Gastrocnemius medialis (tissue), 4 donors: Measurements from ENCODE around the gene RBM33. TPM values are rescaled to one million over a fixed set of nuclear protein-coding genes. Genes with fewer than 3 reads are reported as not detected.

ENCODE experiments used
- ATAC-seq, 2 donors: fragments of 150-250 bp; one replicate each; pipeline ENCODE4 v1.9.1; 2016
- DNase-seq, 2 donors: peaks; one replicate each; pipeline ENCODE4 v3.0.0-alpha.2; 2019
- H3K27ac ChIP-seq, 4 donors: fragments of 200-600 bp; sonication (generic); 1 replicate in 1 of 4; 2 replicates in 3 of 4; pipeline ENCODE4 v1.5.1; 2016 to 2018; ENCODE audit warnings: mild to moderate bottlenecking in 2 of 4, moderate library complexity in 1 of 4
- H3K27me3 ChIP-seq, 3 donors: fragments of 200-600 bp; sonication (generic) in 2 of 3; 1 replicate in 1 of 3; 2 replicates in 2 of 3; pipeline versions ENCODE4 v1.5.1 to v1.6.0; 2016 to 2019; ENCODE audit warnings: mild to moderate bottlenecking in 1 of 3, moderate library complexity in 1 of 3
- H3K36me3 ChIP-seq, 2 donors: fragments of 200-600 bp; sonication (generic) in 1 of 2; one replicate each; pipeline ENCODE4 v1.5.1; 2017 to 2018
- H3K4me1 ChIP-seq, 2 donors: fragments of 200-600 bp; sonication (generic) in 1 of 2; one replicate each; pipeline ENCODE4 v1.5.1; 2016 to 2017; ENCODE audit warnings: mild to moderate bottlenecking in 2 of 2
- H3K4me3 ChIP-seq, 4 donors: fragments of 200-600 bp; sonication (generic) in 3 of 4; 1 replicate in 1 of 4; 2 replicates in 3 of 4; pipeline ENCODE4 v1.5.1; 2016 to 2019; ENCODE audit warnings: mild to moderate bottlenecking in 2 of 4
- H3K9me3 ChIP-seq, 3 donors: fragments of 200-600 bp; sonication (generic) in 2 of 3; 1 replicate in 1 of 3; 2 replicates in 2 of 3; pipeline ENCODE4 v1.5.1; 2016 to 2019
- POLR2A ChIP-seq, 2 donors: fragments of 450-650 bp; IDR thresholded peaks; one replicate each; pipeline ENCODE4 v1.6.1; 2017; ENCODE audit warnings: antibody characterized with exemption in 2 of 2, mild to moderate bottlenecking in 2 of 2, moderate library complexity in 2 of 2
- in situ Hi-C, 4 donors: fragments of 200-750 bp; cut with MboI; loops; one replicate each; pipeline versions ENCODE4 v1.15.0 to v1.8.0; 2017; ENCODE audit warnings: low sequenced_read_pairs in 4 of 4
- intact Hi-C: fragments of 100-400 bp; cut with DNase I; formaldehyde crosslinking; loops from one replicate; pipeline ENCODE4 v1.15.1; 2023; ENCODE audit warnings: low total_unique reads
- total RNA-seq, 4 donors: library from RNA; depleted of rRNA; stranded (reverse); fragments of >200 nt; gene quantifications; one replicate each; pipeline versions ENCODE4 v1.1.0 to v1.2.3, GENCODE V29; 2016
- TF ChIP-seq, protein P1 (sequence below), 5 experiments: fragments of 450-650 bp in 3 of 5; fragments of 200-600 bp in 2 of 5; sonication (generic) in 2 of 5; IDR thresholded peaks in 4 of 5; conservative IDR thresholded peaks in 1 of 5; 1 replicate in 4 of 5; 2 replicates in 1 of 5; pipeline ENCODE4 v1.5.1; 2016 to 2019; ENCODE audit warnings: antibody characterized with exemption in 5 of 5, mild to moderate bottlenecking in 3 of 5, moderate library complexity in 3 of 5

Gene RBM33
- total RNA-seq, 4 donors from 2014 or later = 16.6 to 30.0 (median 28.1) TPM

DNA sequence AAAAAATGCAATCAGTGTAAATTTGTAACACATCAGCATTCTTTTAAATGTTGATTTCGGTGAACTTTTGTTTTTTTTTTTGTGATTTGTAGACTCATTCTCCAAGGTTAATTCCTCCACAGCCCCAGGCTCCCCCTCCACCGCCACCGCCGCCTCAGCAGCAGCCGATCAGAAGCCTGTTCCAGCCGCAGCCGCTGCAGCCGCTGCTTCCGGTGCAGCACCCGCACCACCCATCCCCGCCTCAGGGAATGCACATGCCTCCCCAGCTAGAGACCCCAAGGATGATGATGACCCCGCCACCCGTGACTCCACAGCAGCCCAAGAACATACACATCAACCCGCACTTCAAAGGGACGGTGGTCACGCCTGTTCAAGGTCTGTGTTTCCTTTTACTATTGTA lies 66.6 kb downstream of the RBM33 start:
- no peak for DNase-seq
- no peaks in the 10 kb centered on the region for H3K27me3 ChIP-seq
- in situ Hi-C loops (no loop called here), intact Hi-C loops (no loop called here)
- no peaks in the 10 kb centered on the region for H3K9me3 ChIP-seq
- peaks cover 4 to 38% of the 10 kb centered on the region in 2 donors for H3K36me3 ChIP-seq
- no peak overlapping the region for H3K27ac ChIP-seq
- no peaks in the 10 kb centered on the region for H3K4me1 ChIP-seq
- ATAC-seq = no peak
- no peak for TF ChIP-seq POLR2A (IDR thresholded peaks at IDR 0.05)
- TF ChIP-seq, protein P1, sequence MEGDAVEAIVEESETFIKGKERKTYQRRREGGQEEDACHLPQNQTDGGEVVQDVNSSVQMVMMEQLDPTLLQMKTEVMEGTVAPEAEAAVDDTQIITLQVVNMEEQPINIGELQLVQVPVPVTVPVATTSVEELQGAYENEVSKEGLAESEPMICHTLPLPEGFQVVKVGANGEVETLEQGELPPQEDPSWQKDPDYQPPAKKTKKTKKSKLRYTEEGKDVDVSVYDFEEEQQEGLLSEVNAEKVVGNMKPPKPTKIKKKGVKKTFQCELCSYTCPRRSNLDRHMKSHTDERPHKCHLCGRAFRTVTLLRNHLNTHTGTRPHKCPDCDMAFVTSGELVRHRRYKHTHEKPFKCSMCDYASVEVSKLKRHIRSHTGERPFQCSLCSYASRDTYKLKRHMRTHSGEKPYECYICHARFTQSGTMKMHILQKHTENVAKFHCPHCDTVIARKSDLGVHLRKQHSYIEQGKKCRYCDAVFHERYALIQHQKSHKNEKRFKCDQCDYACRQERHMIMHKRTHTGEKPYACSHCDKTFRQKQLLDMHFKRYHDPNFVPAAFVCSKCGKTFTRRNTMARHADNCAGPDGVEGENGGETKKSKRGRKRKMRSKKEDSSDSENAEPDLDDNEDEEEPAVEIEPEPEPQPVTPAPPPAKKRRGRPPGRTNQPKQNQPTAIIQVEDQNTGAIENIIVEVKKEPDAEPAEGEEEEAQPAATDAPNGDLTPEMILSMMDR (IDR thresholded peaks at IDR 0.05 in 4 of 5, conservative IDR thresholded peaks at IDR 0.05 in 1 of 5) = no peak
- H3K4me3 ChIP-seq = no peak overlapping the region

DNA sequence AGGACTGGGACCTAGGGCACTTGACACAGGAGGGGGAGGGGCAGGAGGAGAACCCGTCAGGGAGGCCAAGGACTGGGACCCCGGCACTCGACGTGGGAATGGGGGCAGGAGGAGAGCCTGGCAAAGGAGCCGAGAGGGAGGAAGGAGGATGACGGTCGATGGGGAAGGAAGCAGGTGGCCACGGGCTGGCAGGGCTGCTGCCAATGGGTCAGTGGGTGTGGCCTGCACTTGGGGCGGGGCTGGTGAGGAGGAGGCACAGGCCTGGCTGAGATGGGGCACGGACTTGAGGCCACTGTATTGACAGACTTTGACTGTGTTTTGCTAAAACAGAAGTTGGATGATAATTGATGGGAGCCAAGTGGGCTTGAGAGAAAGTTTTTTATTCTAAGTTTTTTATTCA lies 68.9 kb downstream of the RBM33 start:
- H3K4me3 ChIP-seq = no peak overlapping the region
- in situ Hi-C loops (no loop called here), intact Hi-C loops (no loop called here)
- DNase-seq (no peak), ATAC-seq (no peak)
- TF ChIP-seq, protein P1 (IDR thresholded peaks at IDR 0.05 in 4 of 5, conservative IDR thresholded peaks at IDR 0.05 in 1 of 5) = no peak
- no peak for TF ChIP-seq POLR2A (IDR thresholded peaks at IDR 0.05)
- no peak overlapping the region for H3K27ac ChIP-seq
- H3K36me3 ChIP-seq = peaks cover 4 to 26% of the 10 kb centered on the region in 2 donors
- no peaks in the 10 kb centered on the region for H3K4me1 ChIP-seq
- H3K27me3 ChIP-seq = no peaks in the 10 kb centered on the region
- no peaks in the 10 kb centered on the region for H3K9me3 ChIP-seq

DNA sequence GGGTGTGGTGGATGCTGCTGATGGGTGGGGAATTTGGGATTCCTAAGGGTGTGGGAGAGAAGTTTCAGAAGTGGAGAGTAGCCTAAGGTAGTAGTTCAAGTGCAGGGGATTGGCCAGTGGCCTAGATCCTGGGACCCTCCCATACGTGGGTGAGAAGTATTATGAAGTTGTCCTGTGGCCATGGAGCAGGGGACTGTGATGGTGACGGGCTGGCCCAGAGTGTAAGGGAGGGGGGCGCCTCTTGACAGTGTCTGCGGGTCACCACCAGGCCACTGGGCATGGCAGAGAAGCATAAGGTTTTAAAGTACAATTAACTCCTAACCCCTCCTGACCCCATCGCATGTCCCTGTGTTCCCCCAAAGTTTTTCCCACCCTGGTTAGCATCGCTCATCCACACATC lies 70.2 kb downstream of the RBM33 start:
- peaks cover 4 to 34% of the 10 kb centered on the region in 2 donors for H3K36me3 ChIP-seq
- ATAC-seq (no peak), DNase-seq (no peak)
- no peaks in the 10 kb centered on the region for H3K9me3 ChIP-seq
- intact Hi-C loops = no loop called here
- H3K27ac ChIP-seq = no peak overlapping the region
- in situ Hi-C loops = no loop called here
- H3K4me1 ChIP-seq = no peaks in the 10 kb centered on the region
- TF ChIP-seq, protein P1 (IDR thresholded peaks at IDR 0.05 in 4 of 5, conservative IDR thresholded peaks at IDR 0.05 in 1 of 5) = no peak
- no peak for TF ChIP-seq POLR2A (IDR thresholded peaks at IDR 0.05)
- no peak overlapping the region for H3K4me3 ChIP-seq
- H3K27me3 ChIP-seq = no peaks in the 10 kb centered on the region

DNA sequence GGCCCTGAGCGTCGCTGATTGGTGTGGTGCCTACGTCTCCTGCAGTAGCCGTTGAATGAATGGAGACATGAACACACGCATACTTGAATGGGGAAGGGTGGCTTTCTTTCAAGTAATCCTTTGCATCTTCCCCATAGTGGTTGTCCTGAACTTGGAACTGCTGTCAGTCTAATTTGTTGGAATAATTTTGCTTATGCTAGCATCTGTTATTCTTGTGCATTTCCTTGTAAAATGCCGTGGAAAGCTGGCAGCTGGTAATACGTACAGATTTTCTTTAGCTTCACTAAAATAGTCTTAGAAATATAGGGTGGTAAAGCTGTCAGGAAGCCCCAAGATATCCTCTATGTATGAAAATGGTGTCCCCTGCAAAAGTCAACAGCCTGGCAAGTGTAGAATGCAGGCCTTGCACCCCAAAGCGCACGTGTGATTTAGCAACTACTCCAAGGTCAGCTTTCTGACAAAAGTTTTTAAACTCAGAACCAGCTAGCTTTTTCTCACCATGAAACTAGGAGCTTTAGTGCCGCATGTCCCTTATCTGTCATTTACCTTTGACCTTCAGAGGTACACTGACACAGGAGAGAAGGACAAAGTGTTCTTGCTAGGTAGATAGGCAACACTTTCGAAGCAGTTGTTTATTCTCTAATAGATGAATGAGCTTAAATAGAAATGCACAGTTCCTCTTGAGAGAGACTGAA lies 70.8 kb downstream of the RBM33 start:
- H3K36me3 ChIP-seq = peaks cover 4 to 38% of the 10 kb centered on the region in 2 donors
- ATAC-seq = no peak
- in situ Hi-C loops = no loop called here

More for the DNA sequence above, 70.8 kb downstream of the RBM33 start:
- Histone ChIP-seq H3K27ac (no peak overlapping the region), H3K4me3 (no peak overlapping the region), H3K9me3 (no peaks in the 10 kb centered on the region), H3K4me1 (no peaks in the 10 kb centered on the region), H3K27me3 (no peaks in the 10 kb centered on the region)
- no peak for DNase-seq
- intact Hi-C loops = no loop called here
- TF ChIP-seq, protein P1 (IDR thresholded peaks at IDR 0.05 in 4 of 5, conservative IDR thresholded peaks at IDR 0.05 in 1 of 5) = no peak
- TF ChIP-seq POLR2A (IDR thresholded peaks at IDR 0.05) = no peak
